CD4-positive, alpha-beta T cell treated with Interleukin-2 at 100 ng/mL for 4 hours (primary cell): Measurements from ENCODE around the gene TOX2.

ENCODE experiments used
- DNase-seq: peaks from one replicate; pipeline ENCODE4 v3.0.0-alpha.2; 2020; ENCODE audit warnings: low spot score

The TOX2 gene, protein sequence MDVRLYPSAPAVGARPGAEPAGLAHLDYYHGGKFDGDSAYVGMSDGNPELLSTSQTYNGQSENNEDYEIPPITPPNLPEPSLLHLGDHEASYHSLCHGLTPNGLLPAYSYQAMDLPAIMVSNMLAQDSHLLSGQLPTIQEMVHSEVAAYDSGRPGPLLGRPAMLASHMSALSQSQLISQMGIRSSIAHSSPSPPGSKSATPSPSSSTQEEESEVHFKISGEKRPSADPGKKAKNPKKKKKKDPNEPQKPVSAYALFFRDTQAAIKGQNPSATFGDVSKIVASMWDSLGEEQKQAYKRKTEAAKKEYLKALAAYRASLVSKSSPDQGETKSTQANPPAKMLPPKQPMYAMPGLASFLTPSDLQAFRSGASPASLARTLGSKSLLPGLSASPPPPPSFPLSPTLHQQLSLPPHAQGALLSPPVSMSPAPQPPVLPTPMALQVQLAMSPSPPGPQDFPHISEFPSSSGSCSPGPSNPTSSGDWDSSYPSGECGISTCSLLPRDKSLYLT

DNA sequence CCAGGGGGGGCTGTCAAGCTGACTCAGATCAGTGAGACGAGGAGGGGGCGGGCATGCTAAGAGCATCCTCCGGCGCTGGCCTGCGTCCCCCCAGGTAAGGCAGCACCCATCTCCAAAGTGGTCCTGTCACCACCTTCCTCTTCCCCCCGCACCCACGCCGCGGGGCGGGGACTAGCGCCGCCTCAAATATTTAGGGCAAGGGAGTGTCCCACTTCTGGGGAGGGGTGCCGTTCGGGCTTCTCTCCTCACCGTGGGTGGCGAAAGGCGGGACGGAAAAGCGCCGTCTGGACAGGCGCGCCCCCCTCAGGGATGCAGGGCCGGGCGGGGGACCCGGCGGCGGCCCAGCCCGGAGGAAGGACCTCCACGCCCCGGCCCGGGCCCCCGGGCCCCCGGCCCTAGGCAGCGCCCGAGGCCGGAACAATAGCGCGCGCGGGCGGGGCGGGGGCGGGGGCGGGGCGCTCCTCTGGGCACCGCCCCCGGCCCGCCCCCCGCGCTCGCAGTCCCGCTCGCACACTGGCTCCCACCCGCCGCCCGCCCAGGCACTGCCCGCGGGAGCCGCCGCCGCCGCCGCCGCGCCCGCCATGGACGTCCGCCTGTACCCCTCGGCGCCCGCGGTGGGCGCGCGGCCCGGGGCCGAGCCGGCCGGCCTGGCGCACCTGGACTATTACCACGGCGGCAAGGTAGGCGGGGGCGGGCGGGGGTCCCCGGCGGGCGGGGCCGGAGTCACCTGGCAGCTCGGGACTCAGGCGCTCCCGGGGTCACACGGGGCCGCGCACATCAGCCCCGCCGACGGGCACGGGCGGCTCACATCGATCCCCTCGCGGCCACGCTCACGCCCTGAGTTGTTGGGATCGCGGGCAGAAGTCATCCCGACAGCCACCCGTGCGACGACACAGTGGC, at the start of gene TOX2:
TSS of gene TOX2 (plus strand) at position 542 of the 900 bp plus-strand sequence. CDS start at position 582, 40 bp downstream.
- DNase-seq, result peak; percentile 34

DNA sequence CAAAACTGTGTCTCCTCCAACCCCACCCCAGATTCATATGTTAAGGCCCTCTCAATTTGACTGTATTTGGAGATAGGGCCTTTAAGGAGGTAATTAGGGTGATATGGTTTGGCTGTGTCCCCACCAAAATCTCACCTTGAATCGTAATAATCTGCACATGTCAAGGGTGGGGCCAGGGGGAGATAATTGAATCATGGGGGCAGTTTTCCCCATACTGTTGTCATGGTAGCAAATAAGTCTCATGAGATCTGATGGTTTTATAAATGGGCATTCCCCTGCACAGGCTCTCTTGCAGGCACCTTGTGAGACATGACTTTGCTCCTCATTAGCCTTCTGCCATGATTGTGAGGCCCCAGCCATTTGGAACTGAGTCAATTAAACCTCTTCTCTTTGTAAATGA, 46.6 kb upstream of the TOX2 start:
- DNase-seq, result no peak

DNA sequence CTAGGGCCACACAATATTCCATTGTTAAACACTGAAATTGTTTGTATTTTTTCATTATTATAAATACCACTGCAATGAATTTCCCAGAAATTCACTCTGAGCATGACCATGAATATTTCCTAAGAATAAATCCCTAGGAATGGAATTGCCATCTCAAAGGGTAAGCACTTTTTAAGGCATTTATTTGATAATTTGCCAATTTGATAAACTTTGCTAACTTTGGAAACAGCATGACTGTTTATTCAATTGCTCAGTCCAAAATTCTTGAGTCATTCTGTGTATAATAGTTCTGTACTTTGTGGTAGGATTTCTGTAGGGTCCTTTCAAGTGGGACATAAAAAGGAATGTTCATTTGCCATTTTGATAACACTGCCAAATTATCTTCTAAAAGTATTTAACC, 44.2 kb upstream of the TOX2 start:
- DNase-seq, result no peak

DNA sequence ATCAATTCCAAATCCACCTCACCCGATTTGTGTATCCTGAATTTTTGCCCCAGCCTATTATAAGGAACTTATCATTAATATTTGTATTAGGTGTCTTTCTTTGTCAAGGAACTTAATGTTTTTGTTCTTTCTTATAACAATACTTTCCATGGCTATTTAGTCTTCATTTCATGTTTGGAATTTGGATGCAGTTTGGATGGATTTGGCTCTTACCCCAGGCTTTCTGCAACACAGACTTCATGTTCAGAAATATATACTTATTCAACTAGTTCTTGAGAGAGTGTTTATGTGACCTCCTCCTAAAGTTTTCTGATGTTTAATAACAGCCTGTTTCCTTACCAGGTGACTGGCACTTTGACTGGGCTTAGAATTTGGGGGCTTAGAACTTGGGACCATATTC, 35.9 kb upstream of the TOX2 start:
- no peak for DNase-seq

DNA sequence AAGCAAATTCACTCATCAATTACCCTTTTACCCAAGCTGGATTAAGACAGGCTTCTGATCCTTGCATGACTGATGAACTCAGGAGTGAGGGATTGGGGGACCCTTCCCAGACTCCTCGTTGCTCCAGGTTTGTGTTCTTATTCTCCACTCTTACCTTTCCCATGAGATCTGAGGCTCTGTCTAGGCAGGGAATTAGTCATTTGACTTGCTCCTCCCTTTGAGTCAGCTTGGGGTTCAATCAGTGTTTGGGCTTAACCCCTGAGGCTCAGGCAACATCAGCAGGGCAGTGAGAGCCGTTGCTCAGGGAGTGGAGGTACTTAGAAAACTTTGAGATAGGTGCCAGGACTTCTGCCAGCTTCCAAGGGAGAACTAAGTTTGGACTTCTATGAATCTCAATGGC, 20.7 kb upstream of the TOX2 start:
- no peak for DNase-seq

DNA sequence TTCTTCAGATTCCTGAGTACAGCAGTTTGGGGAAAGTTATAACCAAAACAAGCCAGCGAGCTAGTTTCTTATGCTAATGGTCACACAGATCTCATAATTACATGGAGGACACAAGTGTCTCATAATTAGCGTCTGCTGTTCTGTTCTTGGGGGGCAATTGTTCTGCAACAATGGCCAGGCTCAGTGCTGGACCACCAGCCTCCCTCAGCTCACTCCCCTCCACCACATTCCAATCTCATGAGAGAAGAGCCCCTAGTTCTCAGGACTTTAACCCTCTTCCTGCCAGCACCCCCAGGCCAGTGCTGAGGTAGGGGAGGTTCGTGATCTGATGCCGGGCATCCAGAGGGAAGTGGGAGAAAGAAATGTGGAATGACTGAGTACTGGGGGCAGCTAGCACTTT, 20.2 kb upstream of the TOX2 start:
- no peak for DNase-seq

DNA sequence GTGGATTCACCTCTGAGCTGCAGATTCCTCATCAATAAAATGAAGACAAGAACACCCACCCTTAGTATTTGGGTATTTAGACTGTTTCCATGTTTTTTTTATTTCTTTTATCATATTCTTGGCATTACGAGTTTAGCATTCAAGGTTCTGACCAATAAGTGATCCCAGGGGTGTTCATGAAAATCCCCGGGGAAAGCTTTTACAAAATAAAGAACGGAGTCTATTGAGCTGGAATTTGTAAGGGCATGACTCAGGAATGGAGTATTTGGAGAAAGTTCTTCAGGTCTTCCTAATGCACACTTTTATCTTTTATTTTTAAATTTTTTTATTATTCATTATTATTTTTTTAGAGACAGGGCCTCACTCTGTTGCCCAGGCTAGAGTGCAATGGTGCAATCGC, 19.4 kb upstream of the TOX2 start:
- no peak for DNase-seq

DNA sequence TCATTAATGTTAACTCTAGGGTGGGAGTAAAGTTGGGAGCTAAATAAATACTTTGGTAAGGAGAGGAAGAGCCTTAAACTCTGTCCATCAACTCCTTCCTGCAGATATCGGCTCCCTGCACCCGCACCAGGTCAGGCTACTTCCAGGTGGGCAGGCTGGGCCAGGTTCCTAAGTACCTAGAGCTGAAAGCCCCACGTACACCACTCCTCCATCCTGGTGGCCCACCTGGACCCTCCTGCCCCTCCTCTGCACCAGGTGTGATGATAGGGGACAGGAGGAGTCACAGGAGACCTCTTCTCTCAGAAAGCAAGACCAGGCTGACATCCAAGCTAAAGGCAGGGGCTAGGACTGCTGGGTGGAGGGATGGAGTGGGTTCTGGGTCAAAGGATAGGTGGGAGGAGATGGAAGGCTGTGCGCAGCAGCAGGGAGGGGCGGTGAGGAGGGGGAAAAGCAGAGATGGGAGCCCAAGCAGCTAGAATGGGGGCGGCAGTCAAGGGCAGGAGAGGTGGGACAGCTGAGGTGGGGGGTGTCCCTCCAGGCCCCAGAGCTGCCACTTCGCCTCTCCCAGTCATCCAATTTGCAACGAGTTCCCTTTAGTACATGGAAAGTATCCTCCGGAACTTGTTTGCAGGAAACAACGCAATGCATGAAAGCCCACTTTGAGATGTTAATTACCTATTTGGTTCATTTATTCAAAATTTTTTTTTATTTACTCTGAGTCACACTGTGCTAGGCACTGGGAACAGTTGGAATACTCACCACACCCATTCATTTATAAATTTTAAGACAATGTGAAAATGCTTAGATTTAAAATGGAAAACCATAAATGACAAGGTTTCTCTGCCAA, 15.2 kb upstream of the TOX2 start:
- no peak for DNase-seq

DNA sequence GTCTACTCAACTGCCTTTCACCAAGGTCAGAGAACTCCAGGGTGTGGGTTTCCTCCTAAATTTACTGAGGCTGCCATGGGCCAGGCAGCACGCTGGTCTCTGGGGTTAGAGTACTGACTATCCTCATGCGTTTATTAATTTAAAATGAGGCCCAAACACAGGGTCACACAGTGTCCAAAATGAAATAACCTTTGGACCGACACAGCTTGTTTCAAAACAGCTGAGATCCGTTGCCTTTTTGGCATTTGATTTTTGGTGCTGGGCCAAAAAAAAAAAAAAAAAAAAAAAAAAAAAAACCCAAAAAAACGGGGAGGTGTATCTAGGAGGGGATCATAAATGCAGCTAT, 14.6 kb upstream of the TOX2 start:
- DNase-seq, result no peak

DNA sequence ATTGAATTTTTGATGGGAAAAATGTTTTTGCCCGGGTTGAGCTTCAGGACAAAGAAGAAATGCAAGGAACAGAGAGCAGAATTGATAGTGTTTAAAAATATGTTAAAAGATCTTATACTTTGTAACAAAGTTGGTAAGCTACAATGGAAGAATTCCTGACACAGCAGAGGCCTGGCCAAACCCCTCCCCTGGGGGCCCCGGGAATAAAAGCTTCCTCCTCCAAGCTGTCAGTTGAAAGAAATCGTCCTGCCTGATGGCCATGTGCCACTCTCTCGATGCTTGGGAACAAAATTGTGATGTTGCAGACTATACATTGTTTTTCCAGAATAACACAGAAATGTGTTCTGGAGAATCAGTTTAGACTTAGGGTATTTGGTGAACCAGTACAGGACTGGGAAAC, 14.2 kb upstream of the TOX2 start:
- no peak for DNase-seq

DNA sequence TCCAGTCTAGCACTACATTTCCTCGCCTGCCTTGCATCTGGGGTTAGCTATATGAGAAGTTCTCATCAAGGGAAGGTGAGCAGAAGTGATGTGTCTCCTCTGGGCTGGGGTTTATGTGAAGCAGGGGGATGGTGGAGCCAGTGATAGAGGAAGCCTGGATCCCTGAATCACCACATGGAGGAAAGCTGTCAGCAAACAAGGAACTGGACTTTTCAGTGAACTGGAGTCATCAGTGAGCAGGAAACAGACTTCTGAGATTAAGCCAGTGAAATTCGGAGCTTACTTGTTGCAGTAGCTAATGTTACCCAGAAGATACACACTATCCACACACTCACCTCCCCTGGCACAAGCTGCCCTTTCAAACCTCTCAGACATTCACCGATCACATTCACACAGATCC, 13.4 kb upstream of the TOX2 start:
- DNase-seq, result no peak

DNA sequence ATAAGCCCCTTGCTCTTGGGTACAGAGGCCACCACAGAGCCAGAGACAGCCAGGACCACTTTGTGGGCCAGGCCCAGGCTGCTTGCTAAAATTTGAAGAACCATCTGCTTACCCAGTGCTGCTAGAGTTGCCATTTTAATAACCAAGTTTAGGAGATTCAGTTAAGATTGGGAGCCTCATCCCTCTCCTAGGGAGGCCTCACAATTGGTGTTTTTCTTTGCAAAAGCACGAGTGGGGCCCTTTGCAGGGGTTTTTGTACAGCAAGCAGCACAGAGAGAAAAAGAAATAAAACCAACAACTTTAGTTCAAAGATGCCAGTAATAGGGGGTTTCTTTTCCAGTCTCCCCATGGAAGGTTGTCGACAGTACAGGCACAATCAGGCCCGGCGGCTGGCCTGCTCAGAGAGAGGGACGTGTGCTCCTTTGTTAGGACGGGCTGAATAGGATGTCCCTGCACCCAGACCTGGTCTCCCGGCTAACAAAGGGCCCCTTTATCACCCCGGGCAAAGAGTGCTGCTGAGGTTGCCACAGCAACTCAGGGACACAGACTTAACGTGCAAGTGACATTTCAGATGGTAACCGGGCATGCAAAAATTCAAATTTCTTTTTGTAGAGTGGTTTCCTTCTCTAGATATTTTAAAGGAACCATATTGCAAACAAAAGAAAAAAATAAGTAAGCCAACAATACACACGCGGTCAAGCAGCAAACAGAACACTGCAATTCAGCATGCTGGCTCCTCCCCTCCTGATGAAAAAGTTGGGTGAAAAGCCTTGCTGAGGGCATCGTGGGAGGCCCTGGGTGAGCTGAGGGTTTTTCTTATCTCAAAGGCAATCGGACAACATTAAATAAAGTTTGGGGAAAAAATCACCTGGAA, 10.5 kb upstream of the TOX2 start:
- DNase-seq, result no peak

DNA sequence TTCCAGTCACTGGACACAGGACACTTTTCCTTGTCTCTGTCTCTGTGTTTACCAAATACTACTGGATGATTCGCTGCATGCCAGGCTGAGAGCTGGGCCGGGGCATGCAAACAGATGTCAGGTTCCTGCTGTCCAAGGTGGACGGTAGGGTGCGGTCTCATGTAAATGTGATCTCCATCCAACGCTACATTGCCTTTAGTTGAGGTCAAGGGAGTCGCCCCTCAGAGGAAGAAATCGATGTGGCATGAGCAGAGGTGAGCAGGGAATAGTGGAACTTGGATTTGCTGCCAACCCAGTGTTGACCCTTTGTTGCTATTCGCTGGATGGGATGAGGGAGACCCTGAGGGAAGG, 9.8 kb upstream of the TOX2 start:
- DNase-seq, result no peak

DNA sequence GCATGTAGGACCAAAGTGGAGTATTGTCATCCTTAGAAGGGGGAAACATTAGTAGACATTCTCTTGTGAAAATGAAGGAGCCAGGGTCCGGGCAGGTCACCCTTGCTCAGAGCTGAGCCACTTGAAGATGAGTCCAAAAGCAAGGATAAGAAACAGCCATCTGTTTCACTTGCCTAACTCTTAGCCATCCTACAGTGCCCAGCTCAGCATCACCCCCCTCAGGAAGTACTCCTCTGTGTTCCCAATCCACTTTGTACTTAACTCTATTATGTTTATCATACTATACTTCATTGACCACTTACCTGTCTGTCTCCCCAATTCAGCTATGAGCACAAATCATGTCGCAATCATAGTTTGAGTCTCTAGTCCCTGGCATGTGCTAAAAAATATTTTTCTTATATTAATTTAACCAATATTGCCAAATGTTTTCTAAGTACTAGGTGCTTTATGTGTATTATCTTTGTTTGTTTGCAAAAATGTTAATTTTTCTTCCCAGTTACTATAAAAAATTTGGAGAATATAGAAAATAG, 8.1 kb upstream of the TOX2 start:
- DNase-seq, result no peak

DNA sequence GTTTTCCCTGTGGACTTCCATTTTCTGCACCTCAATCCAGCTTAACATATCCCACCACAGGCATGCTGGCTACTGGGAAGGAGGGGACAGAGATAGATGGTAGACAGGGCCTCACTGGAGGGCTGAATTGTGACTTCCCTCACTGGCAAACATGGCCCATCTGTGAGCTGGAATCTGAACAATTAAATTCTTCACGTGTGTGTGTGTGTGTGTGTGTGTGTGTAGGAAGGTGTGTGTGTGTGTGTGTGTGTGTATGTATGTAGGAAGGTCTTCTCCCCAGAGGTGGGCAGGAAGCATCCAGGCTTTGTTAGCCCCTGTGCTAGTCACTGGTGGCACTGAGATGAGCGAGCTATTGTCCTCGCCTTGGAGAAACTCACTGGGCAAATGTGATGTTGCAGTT, 5.4 kb upstream of the TOX2 start:
- no peak for DNase-seq

DNA sequence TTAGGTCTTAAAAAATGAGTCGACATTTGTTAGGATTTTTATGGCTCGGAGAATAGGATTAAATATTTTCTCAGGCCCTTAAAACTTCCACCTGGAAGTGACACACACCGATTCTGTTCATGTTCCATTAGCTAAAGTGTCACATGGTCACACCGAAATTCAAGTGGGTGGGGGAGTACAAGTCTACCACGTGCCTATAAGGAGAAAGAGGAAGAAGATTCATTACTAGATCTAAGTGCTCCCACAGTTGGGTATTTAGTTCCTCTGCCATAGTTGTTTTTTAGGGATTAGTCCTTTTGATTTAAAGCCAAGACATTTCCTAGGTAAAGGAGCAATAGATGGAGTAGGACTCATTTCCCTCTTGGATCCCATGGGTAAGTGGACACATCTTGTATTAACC, 4.9 kb upstream of the TOX2 start:
- DNase-seq, result no peak

DNA sequence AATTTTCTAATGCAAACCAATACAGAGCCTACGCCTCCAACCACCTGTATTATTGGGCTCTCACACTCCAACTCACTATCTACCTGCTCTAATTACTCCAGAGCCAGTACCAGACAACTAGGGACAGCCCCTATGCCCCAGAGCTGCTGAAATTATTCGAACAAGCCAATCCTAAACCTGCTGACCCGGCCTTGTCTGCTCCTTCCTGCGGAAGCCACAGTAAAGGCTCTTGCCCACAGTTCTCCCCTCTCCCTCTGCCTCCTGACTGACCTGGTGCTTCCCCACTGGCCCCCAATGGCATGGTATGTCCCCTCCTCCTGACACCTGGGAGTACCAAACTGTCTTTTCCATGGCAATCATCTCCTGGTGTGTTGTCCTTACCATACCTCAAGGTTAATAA, 4.1 kb upstream of the TOX2 start:
- DNase-seq, result no peak

DNA sequence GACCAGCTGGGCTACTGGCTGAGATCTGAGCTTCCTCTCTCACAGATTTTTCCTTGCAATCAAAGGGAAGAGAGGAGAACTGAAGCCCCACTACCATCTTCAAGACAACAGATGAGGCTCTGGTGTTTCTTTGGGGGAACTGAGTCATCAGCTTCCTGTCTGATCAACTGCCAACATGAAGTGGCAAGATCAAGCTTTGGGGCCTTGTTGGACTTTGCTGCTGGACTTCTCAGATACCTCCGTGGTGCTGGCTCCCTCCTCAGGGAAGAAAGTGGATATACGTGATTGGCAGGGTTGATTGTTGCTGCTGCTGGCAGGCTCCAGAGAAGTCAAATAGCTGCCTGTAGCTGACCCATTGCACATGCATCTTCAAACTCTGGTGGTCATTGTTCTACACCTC, 3.6 kb upstream of the TOX2 start:
- DNase-seq, result no peak

DNA sequence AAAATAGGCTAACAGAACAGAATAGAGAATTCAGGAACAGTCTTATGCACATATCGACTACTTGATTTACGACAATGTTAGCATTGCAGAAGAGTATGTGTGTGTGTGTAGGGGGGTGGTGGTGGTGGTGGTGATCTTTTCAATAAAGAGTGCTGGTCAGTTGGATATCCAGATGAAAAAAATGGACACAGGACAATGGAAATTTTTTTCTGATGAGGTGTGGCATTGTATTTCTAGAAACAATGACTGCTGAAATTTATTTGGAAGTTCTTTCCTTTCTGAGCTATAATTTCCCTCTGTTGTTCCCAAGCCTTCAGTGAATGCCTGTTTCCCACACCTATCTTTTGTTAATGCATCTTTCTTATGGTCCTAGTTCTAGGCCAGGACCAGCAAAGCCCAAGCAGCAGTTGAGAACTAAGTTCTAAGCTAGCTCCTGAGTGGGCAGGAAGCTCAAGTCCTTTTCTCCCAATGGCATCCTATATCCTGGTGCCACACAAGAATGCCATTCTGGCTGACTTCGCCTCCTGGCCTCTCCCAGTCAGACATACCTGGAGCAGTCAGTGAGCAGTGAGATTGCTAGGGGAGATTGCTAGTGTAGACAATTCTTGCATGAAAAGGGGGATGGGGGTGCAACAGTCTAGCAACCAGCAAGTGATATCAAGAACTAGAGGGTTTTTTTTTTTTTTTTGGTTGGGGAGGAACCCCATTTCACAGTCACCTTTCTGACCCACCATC, 1.2 kb upstream of the TOX2 start:
- DNase-seq, result no peak
